Testis (tissue), 2 donors: ENCODE measurements around the gene TMEM39B.

Source experiments
- CTCF ChIP-seq, 3 experiments: fragments of 450-650 bp in 2 of 3; fragments of 200-600 bp in 1 of 3; sonication (generic) in 1 of 3; IDR thresholded peaks; one replicate each; pipeline ENCODE4 v1.5.1; 2016 to 2019; ENCODE audit warnings: antibody characterized with exemption in 3 of 3, mild to moderate bottlenecking in 2 of 3, moderate library complexity in 1 of 3
- POLR2A ChIP-seq: fragments of 450-650 bp; IDR thresholded peaks from one replicate; pipeline ENCODE4 v1.6.1; 2017; ENCODE audit warnings: antibody characterized with exemption, mild to moderate bottlenecking, moderate library complexity

GRCh38 chr1:32111789-32112188 lies 39.0 kb downstream of the TMEM39B start:
- TF ChIP-seq CTCF (IDR thresholded peaks at IDR 0.05) (no peak), POLR2A (no peak)
